GM19397 (cell line): ENCODE data around the gene SFMBT2.
"Not testable (repeated sequence)": the region's sequence is repeated elsewhere in the genome, so short reads cannot be mapped to it uniquely, and the experiment has no call there.

ENCODE experiments used
- ATAC-seq: cut with Tn5 transposase; IDR thresholded peaks from one replicate; pipeline ENCODE4 v1.9.1; 2021; ENCODE audit warnings: mild to moderate bottlenecking, moderate library complexity; ENCODE audit not compliant: unreplicated experiment

SFMBT2 gene

DNA sequence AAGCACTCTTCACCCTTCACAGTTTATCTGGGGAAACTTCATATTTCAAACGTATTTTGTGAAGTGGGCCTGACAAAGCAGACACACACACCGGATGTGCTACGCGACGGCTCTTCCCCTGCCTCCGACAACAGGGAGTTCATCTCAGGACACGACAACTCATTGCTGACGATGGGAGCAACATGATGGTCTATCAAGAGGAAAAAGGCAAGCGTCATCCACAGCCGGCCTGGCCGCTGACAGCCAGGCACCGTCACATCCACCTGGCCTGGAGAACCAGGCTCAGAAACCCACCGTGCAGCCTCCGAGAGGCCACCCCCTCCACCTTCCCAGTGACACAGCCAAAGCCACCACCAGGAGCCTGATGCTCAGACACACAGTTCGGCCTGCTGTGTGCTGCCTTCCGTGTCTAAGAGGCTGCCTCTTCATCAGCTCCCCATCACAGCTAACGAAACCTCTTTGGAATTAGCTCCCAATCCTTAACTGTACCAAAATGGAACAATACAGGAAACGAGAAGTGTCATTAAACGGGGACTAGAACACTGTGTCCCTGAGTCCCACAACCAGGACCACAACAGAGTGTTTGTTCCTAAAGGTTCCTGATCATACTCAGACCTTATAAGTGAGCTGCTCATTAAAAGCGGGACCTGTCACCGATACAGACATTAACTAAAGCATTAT, 76.7 kb downstream of the SFMBT2 start:
- ATAC-seq: no peak

GRCh38 chr10:7329219-7329618, 81.6 kb downstream of the SFMBT2 start:
- no peak for ATAC-seq

GRCh38 chr10:7327885-7328284, 82.9 kb downstream of the SFMBT2 start:
- ATAC-seq: no peak

GRCh38 chr10:7322623-7323022, 88.2 kb downstream of the SFMBT2 start:
- ATAC-seq: no peak

DNA sequence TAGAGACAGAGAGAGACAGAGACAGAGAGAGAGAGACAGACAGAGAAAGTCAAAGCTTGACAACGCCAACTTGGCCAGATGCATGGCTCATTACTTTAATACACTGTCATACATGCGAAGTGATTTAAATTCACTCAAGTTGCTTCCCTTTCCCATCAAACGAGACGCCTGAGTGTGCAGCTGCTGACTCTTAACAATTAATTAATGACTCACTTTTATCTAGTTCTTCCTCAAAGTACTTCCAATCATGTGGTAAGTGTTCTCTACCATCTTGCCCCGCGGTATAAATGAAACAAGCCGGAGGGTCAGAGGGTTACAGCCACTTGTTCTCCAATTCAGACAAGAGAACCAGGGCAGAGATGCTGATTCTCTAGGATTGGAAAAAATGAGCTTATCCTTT, 90.8 kb downstream of the SFMBT2 start:
- no peak for ATAC-seq

DNA sequence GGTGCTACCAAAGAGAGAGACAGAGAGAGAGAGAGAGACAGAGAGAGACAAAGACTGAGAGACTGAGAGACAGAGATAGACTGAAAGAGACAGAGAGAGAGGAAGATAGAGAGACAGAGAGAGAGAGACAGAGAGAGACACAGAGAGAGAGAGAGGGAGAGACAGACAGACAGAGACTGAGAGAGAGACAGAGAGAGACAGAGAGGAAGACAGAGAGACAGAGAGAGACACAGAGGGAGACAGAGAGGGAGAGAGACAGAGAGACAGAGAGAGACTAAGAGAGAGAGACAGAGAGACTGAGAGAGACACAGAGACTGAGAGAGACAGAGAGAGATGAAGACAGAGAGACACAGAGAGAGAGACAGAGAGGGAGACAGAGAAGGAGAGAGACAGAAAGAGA, 91.2 kb downstream of the SFMBT2 start:
- no peak for ATAC-seq

GRCh38 chr10:7318836-7319235, 92.0 kb downstream of the SFMBT2 start:
- ATAC-seq: no peak

DNA sequence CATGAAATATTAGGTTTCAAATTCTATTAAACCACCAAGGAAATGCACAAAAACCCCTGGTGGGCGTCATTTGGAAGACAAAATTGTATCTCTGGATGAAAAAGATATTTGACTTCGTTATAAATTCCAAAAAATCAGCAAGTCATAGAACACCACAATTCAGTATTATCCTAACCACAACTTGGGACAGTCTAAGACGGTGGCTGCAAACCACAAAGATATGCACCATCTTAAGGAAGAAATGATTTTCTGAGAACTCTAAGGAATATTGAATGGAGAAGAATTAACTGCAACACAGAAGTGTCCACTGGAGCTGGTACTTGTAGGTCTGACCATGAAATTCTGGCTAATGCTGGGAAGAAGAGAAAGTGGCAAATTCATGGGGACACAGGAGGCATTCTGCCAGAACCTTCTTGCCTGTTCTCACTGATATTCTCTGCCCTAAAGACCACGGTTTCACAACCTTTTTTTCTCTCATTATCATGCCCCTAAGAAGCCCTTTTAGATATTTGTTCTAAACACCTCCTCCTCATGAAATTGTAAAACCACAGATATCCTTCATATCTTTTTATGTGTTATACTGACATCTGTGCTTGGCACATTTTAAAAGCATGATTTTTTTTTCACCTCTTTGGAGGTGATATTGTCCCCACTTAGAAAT, 92.9 kb downstream of the SFMBT2 start:
- no peak for ATAC-seq

GRCh38 chr10:7316839-7317238, 94.0 kb downstream of the SFMBT2 start:
- no peak for ATAC-seq

- no peak for ATAC-seq
Measured at GRCh38 chr10:7315906-7316305, 94.9 kb downstream of the SFMBT2 start.

DNA sequence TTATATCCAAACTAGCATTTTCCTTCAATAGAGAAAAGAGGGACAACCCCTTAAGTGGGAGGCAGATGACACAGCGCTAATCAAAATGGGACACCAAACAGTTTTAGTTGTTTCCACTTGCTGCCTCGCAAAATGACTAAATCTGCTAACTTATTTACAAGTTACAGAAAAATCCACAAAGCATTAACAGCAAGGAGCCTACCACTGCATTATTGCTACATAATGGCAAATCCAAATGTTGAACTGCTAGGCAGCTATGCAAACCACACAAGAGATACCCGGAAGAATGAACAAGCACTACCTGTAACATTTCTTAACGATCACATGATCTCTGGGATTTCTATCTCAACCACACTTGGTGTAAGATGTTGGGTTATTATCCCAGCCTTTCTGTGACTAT, 96.7 kb downstream of the SFMBT2 start:
- ATAC-seq: no peak

- ATAC-seq: no peak
Measured at GRCh38 chr10:7312488-7312857, 98.4 kb downstream of the SFMBT2 start.

DNA sequence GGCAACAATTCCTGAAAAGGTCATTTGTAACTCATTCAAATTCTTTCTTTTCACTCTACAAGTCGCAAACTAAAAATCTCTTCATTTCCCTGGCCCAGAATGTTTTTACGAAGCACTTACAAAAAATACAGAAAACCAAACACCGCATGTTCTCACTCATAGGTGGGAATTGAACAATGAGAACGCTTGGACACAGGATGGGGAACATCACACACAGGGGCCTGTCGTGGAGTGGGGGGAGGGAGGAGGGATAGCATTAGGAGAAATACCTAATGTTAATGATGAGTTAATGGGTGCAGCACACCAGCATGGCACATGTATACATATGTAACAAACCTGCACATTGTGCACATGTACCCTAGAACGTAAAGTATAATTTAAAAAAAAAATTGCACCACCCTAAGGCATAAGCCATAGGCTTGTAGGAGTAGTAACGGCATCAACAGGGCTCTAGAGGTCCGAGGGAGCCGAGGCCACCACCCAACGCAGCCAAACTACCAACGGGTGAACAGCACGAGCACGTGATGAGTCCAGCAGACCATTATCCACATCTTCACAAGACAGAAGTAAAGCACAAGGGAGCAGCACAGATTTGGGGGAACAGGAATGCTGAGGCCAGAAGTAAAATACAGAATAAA, 98.9 kb downstream of the SFMBT2 start:
- ATAC-seq: not testable (repeated sequence)

DNA sequence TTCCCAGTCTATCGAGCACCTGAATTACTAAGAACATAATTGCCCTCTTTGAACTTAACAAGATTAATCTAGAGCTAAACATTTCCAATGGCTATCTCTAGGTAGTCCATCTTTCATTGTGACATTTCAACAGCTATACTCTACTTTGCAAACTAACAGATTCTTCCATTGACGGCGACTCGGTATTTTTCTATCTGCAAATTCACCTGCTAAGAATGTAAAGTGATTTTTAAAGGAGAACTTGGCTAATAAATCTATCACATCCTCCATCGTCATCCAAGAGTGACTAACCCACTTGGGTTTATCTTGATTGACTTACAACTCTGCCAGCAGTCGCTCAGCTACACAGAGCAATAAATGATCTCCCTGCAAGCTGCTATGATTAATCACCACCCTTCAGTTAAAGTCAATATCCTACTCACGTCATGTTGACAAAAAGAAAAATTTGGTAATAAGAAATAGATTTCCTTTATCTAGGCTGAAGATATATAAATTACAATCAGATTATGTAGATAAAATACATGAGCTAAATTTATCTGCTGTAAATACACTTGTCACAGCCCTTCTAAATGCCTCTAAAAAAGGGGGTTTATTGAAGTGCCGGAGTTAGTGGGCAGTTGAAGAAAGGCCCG, 99.5 kb downstream of the SFMBT2 start:
- no peak for ATAC-seq

DNA sequence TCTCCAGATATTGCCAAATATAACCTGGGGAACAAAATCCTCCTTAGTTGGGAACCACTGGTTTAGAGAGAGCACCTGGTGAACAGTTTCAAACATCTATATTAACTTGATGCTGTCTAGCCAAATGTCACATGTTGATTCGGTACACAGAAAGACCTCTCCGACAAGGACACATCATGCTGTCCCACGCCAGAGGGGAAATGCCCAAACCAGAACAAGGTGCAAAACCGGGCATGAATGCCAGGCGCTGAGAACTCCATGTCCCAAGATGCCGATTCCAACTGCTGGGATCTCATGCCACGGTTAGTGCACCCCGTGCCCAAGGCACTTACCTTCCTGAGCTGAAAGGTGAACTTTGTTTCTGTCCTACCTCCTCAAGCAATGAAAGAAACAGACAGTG, 100.8 kb downstream of the SFMBT2 start:
- no peak for ATAC-seq

- ATAC-seq: no peak
Measured at GRCh38 chr10:7308826-7309225, 102.0 kb downstream of the SFMBT2 start.

- ATAC-seq: no peak
Measured at GRCh38 chr10:7306616-7307015, 104.2 kb downstream of the SFMBT2 start.

DNA sequence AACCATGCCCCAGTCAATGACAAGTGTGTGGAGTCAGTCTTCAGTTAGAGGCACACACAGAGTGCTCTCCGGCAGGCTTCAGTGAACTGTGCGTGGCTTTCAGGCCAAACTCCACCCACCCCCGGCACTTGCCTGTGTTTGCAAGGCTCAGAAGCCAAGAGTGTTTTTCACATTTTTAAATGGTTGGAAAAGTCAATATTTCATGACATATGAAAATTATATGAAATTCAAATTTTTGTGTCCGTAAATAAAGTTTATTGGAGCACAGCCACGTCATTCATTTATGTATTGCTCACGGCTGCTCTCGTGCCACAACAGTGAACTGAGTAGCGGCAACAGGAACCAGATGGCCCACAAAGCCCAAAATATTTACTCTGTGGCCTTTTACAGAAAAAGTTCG, 104.7 kb downstream of the SFMBT2 start:
- ATAC-seq: no peak

- no peak for ATAC-seq
Measured at GRCh38 chr10:7305053-7305452, 105.8 kb downstream of the SFMBT2 start.

- ATAC-seq: no peak
Measured at GRCh38 chr10:7304110-7304509, 106.7 kb downstream of the SFMBT2 start.

DNA sequence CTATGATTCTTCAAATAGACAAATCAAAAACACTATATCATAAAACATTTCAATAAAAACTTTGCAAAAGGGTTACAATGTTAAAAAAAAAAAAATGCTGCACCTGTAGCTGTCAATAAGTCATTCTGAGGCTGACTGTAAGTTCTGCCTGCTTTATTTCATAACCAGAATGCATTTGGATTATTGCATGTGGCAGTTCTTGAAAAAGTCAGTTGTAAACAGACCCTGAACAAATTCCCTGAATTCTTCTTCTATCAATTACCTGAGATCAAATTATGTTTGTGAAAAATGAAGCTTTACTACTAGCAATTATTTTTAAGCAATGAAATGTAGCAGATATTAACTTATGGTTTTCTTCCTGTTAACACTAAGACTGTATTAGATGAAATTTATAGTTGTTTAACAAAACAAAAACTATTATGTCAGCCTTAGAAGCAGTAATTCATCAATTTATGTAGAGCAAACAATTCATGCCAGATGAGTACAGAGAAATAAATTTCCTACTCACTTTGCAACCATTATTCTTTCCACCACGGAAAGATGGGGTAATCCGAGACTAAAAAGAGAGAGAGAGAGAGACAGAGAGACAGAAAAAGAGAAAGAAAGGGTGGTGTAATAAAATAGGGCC, 107.8 kb downstream of the SFMBT2 start:
- no peak for ATAC-seq
